Measurements from ENCODE around the gene SMIM28.

The SMIM28 gene

DNA sequence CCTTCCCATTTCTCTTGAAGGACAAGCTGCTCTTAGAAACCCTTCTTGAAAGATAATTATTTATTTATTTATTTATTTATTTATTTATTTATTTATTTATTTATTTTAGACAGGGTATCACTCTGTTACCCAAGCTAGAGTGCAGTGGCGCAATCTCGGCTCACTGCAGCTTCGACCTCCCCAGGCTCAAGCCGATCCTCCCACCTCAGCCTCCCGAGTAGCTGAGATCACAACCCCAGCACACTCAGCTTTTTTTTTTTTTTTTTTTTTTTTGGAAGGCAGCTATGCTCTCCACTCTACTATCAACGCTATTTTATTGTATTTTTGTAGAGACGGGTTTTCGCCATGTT lies 25.1 kb downstream of the SMIM28 start:
- no peak for FAIRE-seq
- no peak for TF ChIP-seq TAF1 (IDR thresholded peaks at IDR 0.05; ENCODE audit: low read depth, low read length)
- no peak for TF ChIP-seq POLR2A (IDR thresholded peaks at IDR 0.05; ENCODE audit: low read depth, low read length)
- no peak for TF ChIP-seq POLR2AphosphoS5 (IDR thresholded peaks at IDR 0.05; ENCODE audit: low read depth, low read length)
- no peak for TF ChIP-seq POU2F2 (IDR thresholded peaks at IDR 0.05; ENCODE audit: low read depth, low read length)
- TF ChIP-seq SPI1 (IDR thresholded peaks at IDR 0.05; ENCODE audit: low read depth, low read length), result no peak
- no peak for DNase-seq (ENCODE audit: insufficient read length, low spot score)

DNA sequence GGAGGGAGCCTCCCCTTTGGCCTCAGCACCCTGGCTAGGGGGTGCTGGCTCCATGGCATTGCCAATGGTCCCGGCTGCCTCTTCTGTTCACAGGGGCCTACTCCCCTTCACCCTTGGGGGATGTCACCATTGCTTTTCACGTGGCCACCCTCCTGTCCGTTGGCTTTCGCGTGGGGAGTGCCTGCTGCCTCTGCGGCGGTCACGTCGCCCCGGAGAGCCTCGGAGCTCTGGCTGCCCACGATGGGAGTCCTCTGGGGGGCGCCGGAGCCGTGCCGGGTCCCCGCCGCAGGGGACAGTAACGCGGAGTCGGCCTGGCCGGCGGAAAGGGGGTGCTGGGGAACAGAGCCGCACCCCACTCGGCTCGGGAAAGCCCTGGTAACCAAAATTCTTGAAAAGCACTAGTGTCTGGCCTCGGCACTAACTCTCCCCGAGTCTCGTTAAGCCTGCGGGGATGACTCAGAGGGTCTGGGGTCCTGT lies 25.7 kb downstream of the SMIM28 start:
- TF ChIP-seq TAF1 (IDR thresholded peaks at IDR 0.05; ENCODE audit: low read depth, low read length) (no peak), POU2F2 (IDR thresholded peaks at IDR 0.05; ENCODE audit: low read depth, low read length) (no peak), POLR2AphosphoS5 (IDR thresholded peaks at IDR 0.05; ENCODE audit: low read depth, low read length) (no peak), SPI1 (IDR thresholded peaks at IDR 0.05; ENCODE audit: low read depth, low read length) (no peak), POLR2A (IDR thresholded peaks at IDR 0.05; ENCODE audit: low read depth, low read length) (no peak), PAX5 (IDR thresholded peaks at IDR 0.05; ENCODE audit: insufficient read depth, low read length, severe bottlenecking) (no peak)
- FAIRE-seq (no peak), DNase-seq (ENCODE audit: insufficient read length, low spot score) (peak; percentile 39)

GRCh38 chr6:138403801-138404665 lies 26.3 kb downstream of the SMIM28 start, which contains the start of gene HEBP2:
HEBP2 (plus strand) TSS chr6:138404223; CDS start chr6:138404496, 273 bp downstream.
- DNase-seq (ENCODE audit: insufficient read length, low spot score) (peak; percentile 93), FAIRE-seq (peak; percentile 85)

DNA sequence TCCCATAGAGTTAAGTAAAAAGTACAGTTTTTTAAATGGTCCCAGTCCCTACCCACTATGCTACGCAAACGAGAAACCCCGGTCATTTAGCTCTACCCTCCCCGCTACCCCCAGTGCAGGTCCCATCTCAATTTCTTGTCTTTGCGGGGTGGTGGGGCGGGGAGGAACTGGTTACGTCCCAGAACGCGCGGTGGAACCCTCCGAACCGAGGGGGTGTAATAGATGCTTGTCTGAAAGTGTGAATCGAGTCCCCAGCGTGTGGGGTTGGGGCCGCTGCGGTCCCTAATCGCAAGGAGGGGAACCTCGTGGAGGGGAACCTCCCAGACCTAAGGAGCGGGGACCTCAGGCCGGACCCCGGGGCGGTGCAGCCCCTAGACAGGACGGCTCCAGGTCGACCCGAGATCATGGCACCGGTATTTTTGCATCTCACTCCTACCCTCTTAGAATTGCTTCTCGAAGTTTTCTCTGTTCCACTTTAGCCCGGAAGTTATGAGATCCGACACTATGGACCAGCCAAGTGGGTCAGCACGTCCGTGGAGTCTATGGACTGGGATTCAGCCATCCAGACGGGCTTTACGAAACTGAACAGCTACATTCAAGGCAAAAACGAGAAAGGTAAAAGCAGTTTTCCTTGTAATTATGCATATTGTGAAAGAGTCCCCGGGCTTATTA lies 27.1 kb downstream of the SMIM28 start:
- FAIRE-seq (peak; percentile 28), DNase-seq (ENCODE audit: insufficient read length, low spot score) (peak; percentile 35)
- no peak for TF ChIP-seq POLR2A (IDR thresholded peaks at IDR 0.05; ENCODE audit: low read depth, low read length)
- TF ChIP-seq PAX5 (IDR thresholded peaks at IDR 0.05; ENCODE audit: insufficient read depth, low read length, severe bottlenecking), result no peak
- TF ChIP-seq TAF1 (IDR thresholded peaks at IDR 0.05; ENCODE audit: low read depth, low read length), result no peak
- no peak for TF ChIP-seq SPI1 (IDR thresholded peaks at IDR 0.05; ENCODE audit: low read depth, low read length)
- no peak for TF ChIP-seq POU2F2 (IDR thresholded peaks at IDR 0.05; ENCODE audit: low read depth, low read length)
- no peak for TF ChIP-seq POLR2AphosphoS5 (IDR thresholded peaks at IDR 0.05; ENCODE audit: low read depth, low read length)

More at GRCh38 chr6:138403801-138404665, 26.3 kb downstream of the SMIM28 start, which contains the start of gene HEBP2:
- TF ChIP-seq POLR2AphosphoS5 (IDR thresholded peaks at IDR 0.05; ENCODE audit: low read depth, low read length), result no peak
- TF ChIP-seq SPI1 (IDR thresholded peaks at IDR 0.05; ENCODE audit: low read depth, low read length), result peak; percentile 67

DNA sequence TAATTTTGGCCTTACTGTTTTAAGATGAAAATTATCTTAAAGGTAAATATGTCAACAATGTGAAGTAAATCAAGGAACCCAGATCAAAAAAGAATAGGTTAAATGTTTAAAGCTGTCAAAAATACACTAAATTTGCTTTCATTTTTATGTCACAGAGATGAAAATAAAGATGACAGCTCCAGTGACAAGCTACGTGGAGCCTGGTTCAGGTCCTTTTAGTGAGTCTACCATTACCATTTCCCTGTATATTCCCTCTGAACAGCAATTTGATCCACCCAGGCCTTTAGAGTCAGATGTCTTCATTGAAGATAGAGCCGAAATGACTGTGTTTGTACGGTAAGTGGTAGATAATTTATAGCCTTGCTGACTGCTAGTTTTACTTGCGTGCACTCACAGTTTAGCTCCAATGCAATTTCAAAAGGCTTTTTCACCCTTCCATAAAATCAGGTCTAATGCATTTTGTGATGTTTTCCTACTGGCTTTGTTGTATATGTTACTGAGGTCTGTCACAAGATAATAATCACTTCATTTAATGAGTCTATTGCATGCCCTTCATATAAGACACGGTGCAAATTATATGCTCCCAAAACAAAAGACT lies 28.2 kb downstream of the SMIM28 start:
- FAIRE-seq, result no peak
- no peak for TF ChIP-seq POU2F2 (IDR thresholded peaks at IDR 0.05; ENCODE audit: low read depth, low read length)
- TF ChIP-seq PAX5 (IDR thresholded peaks at IDR 0.05; ENCODE audit: insufficient read depth, low read length, severe bottlenecking), result no peak
- no peak for TF ChIP-seq SPI1 (IDR thresholded peaks at IDR 0.05; ENCODE audit: low read depth, low read length)
- TF ChIP-seq TAF1 (IDR thresholded peaks at IDR 0.05; ENCODE audit: low read depth, low read length), result no peak
- TF ChIP-seq POLR2A (IDR thresholded peaks at IDR 0.05; ENCODE audit: low read depth, low read length), result no peak
- DNase-seq (ENCODE audit: insufficient read length, low spot score), result no peak

DNA sequence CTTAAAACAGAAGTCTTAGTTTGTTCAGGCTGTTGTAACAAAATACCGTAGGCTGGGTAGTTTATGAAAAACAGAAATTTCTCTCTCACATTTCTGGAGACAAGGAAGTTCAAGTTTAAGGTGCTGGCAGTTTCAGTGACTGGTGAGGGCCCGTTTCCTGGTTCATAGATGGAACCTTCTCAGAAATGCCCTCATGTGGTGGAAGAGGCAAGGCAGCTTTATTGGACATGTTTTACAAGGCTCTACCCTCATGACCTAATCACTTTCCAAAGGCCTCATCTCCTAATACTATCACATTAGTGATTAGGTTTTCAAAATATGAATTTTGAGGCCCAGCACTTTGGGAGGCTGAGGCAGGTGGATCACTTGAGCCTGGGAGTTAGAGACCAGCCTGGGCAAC lies 28.7 kb downstream of the SMIM28 start:
- DNase-seq (ENCODE audit: insufficient read length, low spot score), result no peak
- no peak for FAIRE-seq
- TF ChIP-seq PAX5 (IDR thresholded peaks at IDR 0.05; ENCODE audit: insufficient read depth, low read length, severe bottlenecking), result no peak

DNA sequence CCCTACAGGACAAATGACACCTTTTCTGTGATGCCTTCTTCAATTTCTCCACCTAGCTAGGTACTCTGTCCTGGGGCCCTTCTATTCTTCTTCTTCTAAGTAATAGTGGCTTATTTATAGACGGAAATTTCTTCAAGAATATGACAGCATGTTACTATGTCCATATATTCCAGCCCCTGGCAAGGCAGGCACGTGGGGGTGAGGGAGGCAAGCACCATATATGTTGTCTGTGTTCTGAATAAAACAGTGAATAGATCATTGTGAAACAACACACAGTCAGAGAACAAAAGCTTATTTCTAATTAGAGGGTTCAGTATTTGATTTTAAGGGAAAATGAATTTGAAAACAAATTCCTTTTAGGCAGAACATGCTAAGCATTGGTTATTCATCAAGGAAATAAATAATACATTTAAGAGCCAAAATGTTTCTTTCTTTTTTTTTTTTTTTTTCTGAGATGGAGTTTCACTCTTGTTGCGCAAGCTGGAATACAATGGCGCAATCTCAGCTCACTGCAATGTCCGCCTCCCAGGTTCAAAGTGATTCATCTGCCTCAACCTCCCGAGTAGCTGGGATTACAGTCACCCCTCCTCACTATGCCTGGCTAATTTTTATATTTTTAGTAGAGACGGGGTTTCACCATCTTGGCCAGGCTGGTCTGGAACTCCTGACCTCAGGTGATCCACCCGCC lies 32.5 kb downstream of the SMIM28 start:
- TF ChIP-seq POLR2A (IDR thresholded peaks at IDR 0.05; ENCODE audit: low read depth, low read length) (no peak), POU2F2 (IDR thresholded peaks at IDR 0.05; ENCODE audit: low read depth, low read length) (no peak), SPI1 (IDR thresholded peaks at IDR 0.05; ENCODE audit: low read depth, low read length) (no peak), TAF1 (IDR thresholded peaks at IDR 0.05; ENCODE audit: low read depth, low read length) (no peak), PAX5 (IDR thresholded peaks at IDR 0.05; ENCODE audit: insufficient read depth, low read length, severe bottlenecking) (no peak)
- no peak for DNase-seq (ENCODE audit: insufficient read length, low spot score)
- FAIRE-seq, result no peak

- FAIRE-seq, result no peak
- no peak for DNase-seq (ENCODE audit: insufficient read length, low spot score)
- TF ChIP-seq POLR2A (IDR thresholded peaks at IDR 0.05; ENCODE audit: low read depth, low read length) (no peak), PAX5 (IDR thresholded peaks at IDR 0.05; ENCODE audit: insufficient read depth, low read length, severe bottlenecking) (no peak), SPI1 (IDR thresholded peaks at IDR 0.05; ENCODE audit: low read depth, low read length) (no peak), TAF1 (IDR thresholded peaks at IDR 0.05; ENCODE audit: low read depth, low read length) (no peak), POLR2AphosphoS5 (IDR thresholded peaks at IDR 0.05; ENCODE audit: low read depth, low read length) (no peak), POU2F2 (IDR thresholded peaks at IDR 0.05; ENCODE audit: low read depth, low read length) (no peak)
Observed at GRCh38 chr6:138410972-138411880, 33.5 kb downstream of the SMIM28 start.

Measured in GM12891 (cell line).